ENCODE measurements around the gene MTMR12. TPM values are rescaled to one million over a fixed set of nuclear protein-coding genes. Genes with fewer than 3 reads are reported as not detected.

The MTMR12 gene
- total and polyA plus RNA-seq, 2 of the 4 experiments (the other 2 are of a cell fraction): 11.1 to 21.3 TPM

DNA sequence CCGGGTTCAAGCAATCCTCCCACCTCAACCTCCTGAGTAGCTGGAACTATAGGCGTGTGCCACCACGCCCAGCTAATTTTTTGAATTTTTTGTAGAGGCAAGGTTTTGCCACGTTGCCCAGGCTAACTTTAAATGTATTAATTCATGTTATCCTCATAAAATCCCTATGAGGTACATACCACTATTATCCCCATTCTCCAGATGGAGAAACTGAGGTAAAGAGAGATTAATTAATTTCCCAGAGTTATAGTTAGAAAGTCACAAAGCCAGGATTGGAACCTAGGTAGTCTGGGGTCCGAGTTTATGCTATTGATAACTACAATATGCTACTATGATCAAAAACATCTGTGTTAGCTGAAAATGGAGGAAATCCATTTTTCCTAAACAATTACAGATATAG, 106.7 kb downstream of the MTMR12 start:
- Histone ChIP-seq H3K9ac (ENCODE audit: low read depth, low read length) (no peak overlapping the region), H3K4me2 (ENCODE audit: low read depth, low read length) (no peak overlapping the region), H3K4me1 (ENCODE audit: control insufficient read depth, insufficient read depth, low read length) (peaks cover 3% of the 10 kb centered on the region; the same call in 1 of the 2 replicates), H2BK120ac (ENCODE audit: low read depth, low read length) (no peak overlapping the region), H3K4me3 (ENCODE audit: insufficient read depth, low read depth, low read length) (no peak overlapping the region), H3K14ac (replicated peaks; ENCODE audit: low read depth, low read length) (no peak overlapping the region), H3K79me1 (ENCODE audit: low read depth in 1 of 2, low read length in 2 of 2) (no peaks in the 10 kb centered on the region), H4K91ac (ENCODE audit: insufficient read depth, low read depth, low read length) (no peak overlapping the region), H3K9me1 (ENCODE audit: insufficient read depth, low read length) (peaks cover 3% of the 10 kb centered on the region; the same call in 1 of the 2 replicates), H3K4ac (ENCODE audit: low read depth, low read length) (no peak overlapping the region), H2AFZ (replicated peaks; ENCODE audit: low read length, poor library complexity) (no peak overlapping the region), H3K18ac (ENCODE audit: low read depth, low read length) (no peak overlapping the region), H3K27ac (ENCODE audit: insufficient read depth, low read length) (no peak overlapping the region), H4K5ac (ENCODE audit: low read depth, low read length) (no peak overlapping the region), H3K27me3 (ENCODE audit: control insufficient read depth, insufficient read depth, low read length) (no peaks in the 10 kb centered on the region), H2BK20ac (ENCODE audit: low read depth, low read length) (no peak overlapping the region), H2AK9ac (replicated peaks; ENCODE audit: low read depth, low read length, poor library complexity) (no peak overlapping the region), H3K56ac (ENCODE audit: extremely low read depth, insufficient read depth, low read length) (no peak overlapping the region), H3K9me3 (ENCODE audit: control insufficient read depth, insufficient read depth, low read length) (no peaks in the 10 kb centered on the region), H2BK5ac (ENCODE audit: low read depth, low read length, poor library complexity, severe bottlenecking) (no peak overlapping the region), H3K36me3 (ENCODE audit: control insufficient read depth, insufficient read depth, low read length) (no peaks in the 10 kb centered on the region), H4K20me1 (ENCODE audit: insufficient read depth, low read length) (no peaks in the 10 kb centered on the region), H3K23ac (ENCODE audit: low read depth, low read length) (no peak overlapping the region), H4K8ac (ENCODE audit: low read depth in 2 of 2, low read length in 2 of 2) (no peak overlapping the region), H2AK5ac (ENCODE audit: low read depth, low read length) (no peak overlapping the region), H2BK15ac (ENCODE audit: low read depth, low read length) (no peak overlapping the region)
- POLR2A ChIA-PET (ENCODE audit: unreplicated experiment): no interaction called here
- intact Hi-C loops (cut with micrococcal nuclease) (no loop called here), in situ Hi-C loops (cut with MboI; ENCODE audit: low sequenced_read_pairs) (no loop called here), dilution Hi-C loops (cut with HindIII; ENCODE audit: low sequenced_read_pairs, unreplicated experiment) (no loop called here)
- WGBS, 2 experiments (ENCODE audit: extremely low coverage in 2 of 2, insufficient read length in 1 of 2): no CpG with 5 or more reads among the region's 5 CpGs
- DNase-seq: no peak
- no peak for ATAC-seq (ENCODE audit: low read depth)
- BruUV-seq (replicated peaks): no TSS peak
- TF ChIP-seq BHLHE40 (IDR thresholded peaks at IDR 0.05; ENCODE audit: low read depth, low read length): no peak
- no peak for TF ChIP-seq MAFK (IDR thresholded peaks at IDR 0.05; ENCODE audit: low read depth, low read length)
- TF ChIP-seq CEBPB (IDR thresholded peaks at IDR 0.05; ENCODE audit: low read depth, low read length): no peak
- TF ChIP-seq CHD1 (IDR thresholded peaks at IDR 0.05; ENCODE audit: low read depth, low read length): no peak
- no peak for TF ChIP-seq RCOR1 (IDR thresholded peaks at IDR 0.05; ENCODE audit: insufficient replicate concordance, low read length)
- no peak for TF ChIP-seq SMC3 (IDR thresholded peaks at IDR 0.05; ENCODE audit: low read depth, low read length)
- TF ChIP-seq FOS (IDR thresholded peaks at IDR 0.05; ENCODE audit: low read depth, low read length): no peak
- no peak for TF ChIP-seq RAD21 (IDR thresholded peaks at IDR 0.05; ENCODE audit: low read length)
- no peak for TF ChIP-seq MXI1 (IDR thresholded peaks at IDR 0.05; ENCODE audit: borderline replicate concordance, low read depth, low read length)
- no peak for TF ChIP-seq NFE2L2 (IDR thresholded peaks at IDR 0.05; ENCODE audit: low read depth, low read length)
- no peak for TF ChIP-seq POLR2A (IDR thresholded peaks at IDR 0.05; ENCODE audit: low read depth, low read length)
- TF ChIP-seq, protein P1, sequence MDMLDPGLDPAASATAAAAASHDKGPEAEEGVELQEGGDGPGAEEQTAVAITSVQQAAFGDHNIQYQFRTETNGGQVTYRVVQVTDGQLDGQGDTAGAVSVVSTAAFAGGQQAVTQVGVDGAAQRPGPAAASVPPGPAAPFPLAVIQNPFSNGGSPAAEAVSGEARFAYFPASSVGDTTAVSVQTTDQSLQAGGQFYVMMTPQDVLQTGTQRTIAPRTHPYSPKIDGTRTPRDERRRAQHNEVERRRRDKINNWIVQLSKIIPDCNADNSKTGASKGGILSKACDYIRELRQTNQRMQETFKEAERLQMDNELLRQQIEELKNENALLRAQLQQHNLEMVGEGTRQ (IDR thresholded peaks at IDR 0.05; ENCODE audit: low read depth, low read length): no peak
- TF ChIP-seq, protein P2, sequence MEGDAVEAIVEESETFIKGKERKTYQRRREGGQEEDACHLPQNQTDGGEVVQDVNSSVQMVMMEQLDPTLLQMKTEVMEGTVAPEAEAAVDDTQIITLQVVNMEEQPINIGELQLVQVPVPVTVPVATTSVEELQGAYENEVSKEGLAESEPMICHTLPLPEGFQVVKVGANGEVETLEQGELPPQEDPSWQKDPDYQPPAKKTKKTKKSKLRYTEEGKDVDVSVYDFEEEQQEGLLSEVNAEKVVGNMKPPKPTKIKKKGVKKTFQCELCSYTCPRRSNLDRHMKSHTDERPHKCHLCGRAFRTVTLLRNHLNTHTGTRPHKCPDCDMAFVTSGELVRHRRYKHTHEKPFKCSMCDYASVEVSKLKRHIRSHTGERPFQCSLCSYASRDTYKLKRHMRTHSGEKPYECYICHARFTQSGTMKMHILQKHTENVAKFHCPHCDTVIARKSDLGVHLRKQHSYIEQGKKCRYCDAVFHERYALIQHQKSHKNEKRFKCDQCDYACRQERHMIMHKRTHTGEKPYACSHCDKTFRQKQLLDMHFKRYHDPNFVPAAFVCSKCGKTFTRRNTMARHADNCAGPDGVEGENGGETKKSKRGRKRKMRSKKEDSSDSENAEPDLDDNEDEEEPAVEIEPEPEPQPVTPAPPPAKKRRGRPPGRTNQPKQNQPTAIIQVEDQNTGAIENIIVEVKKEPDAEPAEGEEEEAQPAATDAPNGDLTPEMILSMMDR (conservative IDR thresholded peaks at IDR 0.05; ENCODE audit: low read depth, low read length): no peak
- CTCF ChIA-PET: interaction anchor here (0.6 kb wide), 1 partner anchor 33 kb away, joined by 4 read pairs; no protein-coding TSS in a partner anchor

Measured in IMR-90 (cell line).